ENCODE measurements around the gene SPSB4. TPM values are rescaled to one million over a fixed set of nuclear protein-coding genes. Genes with fewer than 3 reads are reported as not detected.

SPSB4 gene
- 0.34 TPM in 1 of 2 replicates, not detected in the other for total RNA-seq

DNA sequence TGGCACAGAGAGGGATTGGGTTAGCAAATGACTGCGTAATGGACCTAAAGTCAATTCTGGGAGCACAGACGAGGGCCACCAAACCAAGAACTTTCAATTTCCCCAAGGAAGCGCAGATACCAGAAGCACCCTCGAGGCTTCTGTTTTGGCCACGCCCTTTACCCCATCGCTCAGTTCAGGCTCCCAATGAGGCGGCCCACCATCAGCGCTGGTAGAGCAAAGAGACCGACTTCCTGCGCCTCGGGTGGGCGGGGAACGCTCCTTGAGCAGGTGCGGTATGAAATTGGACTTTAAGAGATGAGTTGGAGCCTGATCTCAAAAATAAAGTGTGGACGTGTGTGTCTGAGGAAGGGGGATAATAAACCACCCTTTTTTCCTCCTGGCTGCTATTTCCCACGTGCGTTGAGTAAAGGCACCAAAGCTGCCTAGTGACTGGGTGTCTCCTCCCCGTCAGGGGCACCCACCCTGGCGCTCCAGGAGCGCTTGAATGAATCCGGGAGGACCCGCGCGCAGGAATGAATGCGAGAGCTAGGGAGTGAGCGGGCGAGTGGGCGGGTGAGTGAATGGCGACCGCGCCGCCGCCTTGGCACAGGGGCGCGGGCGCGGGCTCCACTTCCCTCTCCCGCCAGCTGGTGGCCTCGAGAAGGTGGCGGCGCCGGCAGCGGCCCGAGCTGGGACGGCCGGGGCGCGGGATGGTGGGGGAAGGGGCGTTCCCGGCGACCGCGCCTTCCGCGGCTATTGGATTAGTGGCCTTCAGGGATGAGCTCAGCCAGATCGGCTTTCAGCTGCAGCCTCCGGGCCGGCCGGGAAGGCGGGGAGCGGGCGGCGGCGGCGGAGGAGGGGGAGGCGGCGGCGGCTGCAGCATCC is at the start of gene SPSB4:
SPSB4 (plus strand) TSS at position 772 of the 867 bp plus-strand sequence. CDS start 14,758 bp downstream, outside the sequence.

Other genes with a start within 250 kb of the SPSB4 start
- gene SLC25A36, start 109.5 kb upstream of the SPSB4 start, total RNA-seq: 101 and 107 TPM in 2 replicates
- gene PXYLP1, start 180.5 kb downstream of the SPSB4 start, total RNA-seq: 7.3 and 8.5 TPM in 2 replicates

All from nasal cavity respiratory epithelium epithelial cell of viscerocranial mucosa (primary cell).